Smooth muscle cell (in vitro differentiated cells): Measurements from ENCODE around the gene CPLX1. TPM values are rescaled to one million over a fixed set of nuclear protein-coding genes. Genes with fewer than 3 reads are reported as not detected.

Experiments
- DNase-seq: peaks from one replicate; lab custom pipeline; 2025; ENCODE audit not compliant: unreplicated experiment; lab: John Stamatoyannopoulos, UW
- H2AFZ ChIP-seq: fragments of 200-600 bp; sonication (generic); 2 replicates; pipeline ENCODE4 v1.6.0; 2016; ENCODE audit warnings: antibody characterized with exemption, low read depth, mild to moderate bottlenecking
- H3F3A ChIP-seq: fragments of 200-600 bp; sonication (generic); 2 replicates; pipeline ENCODE4 v1.6.0; 2017; ENCODE audit warnings: antibody characterized with exemption, low read depth
- H3K27ac ChIP-seq: fragments of 200-600 bp; sonication (generic); 2 replicates; pipeline ENCODE4 v1.5.1; 2016; ENCODE audit warnings: low read depth, mild to moderate bottlenecking
- H3K27me3 ChIP-seq: fragments of 200-600 bp; sonication (generic); 2 replicates; pipeline ENCODE4 v1.6.1; 2016; ENCODE audit warnings: low read depth, mild to moderate bottlenecking
- H3K36me3 ChIP-seq: fragments of 200-600 bp; sonication (generic); 2 replicates; pipeline ENCODE4 v1.5.1; 2016; ENCODE audit warnings: low read depth
- H3K4me1 ChIP-seq: fragments of 200-600 bp; sonication (generic); 2 replicates; pipeline ENCODE4 v1.5.1; 2016; ENCODE audit warnings: low read depth
- H3K4me2 ChIP-seq: fragments of 200-600 bp; sonication (generic); 2 replicates; pipeline ENCODE4 v1.6.0; 2016; ENCODE audit warnings: mild to moderate bottlenecking
- H3K4me3 ChIP-seq: fragments of 200-600 bp; sonication (generic); 2 replicates; pipeline ENCODE4 v1.5.1; 2016; ENCODE audit warnings: mild to moderate bottlenecking
- H3K79me2 ChIP-seq: fragments of 200-600 bp; sonication (generic); 2 replicates; pipeline ENCODE4 v1.6.0; 2016; ENCODE audit warnings: low read depth, mild to moderate bottlenecking
- H3K9ac ChIP-seq: fragments of 200-600 bp; sonication (generic); 2 replicates; pipeline ENCODE4 v1.6.0; 2016; ENCODE audit warnings: low read depth
- H3K9me3 ChIP-seq: fragments of 200-600 bp; sonication (generic); replicated peaks from 2 replicates; pipeline ENCODE4 v1.5.1; 2016; ENCODE audit warnings: low read depth
- H4K20me1 ChIP-seq: fragments of 200-600 bp; sonication (generic); 2 replicates; pipeline ENCODE4 v1.6.0; 2016; ENCODE audit warnings: low read depth
- WGBS: methylation state at CpG from one replicate; pipeline ENCODE4 v1.1.7; 2016; ENCODE audit warnings: low lambda C conversion rate; 5-methylcytosine and 5-hydroxymethylcytosine counted together
- polyA plus RNA-seq: library from polyadenylated mRNA; unstranded; fragments of >200 nt; fragmentation: Nextera tagmentation; extraction: Ambion mirVana; gene quantifications from 2 replicates; pipeline ENCODE4 v1.2.1, GENCODE V29; 2016
- total RNA-seq: library from RNA; depleted of rRNA; stranded (reverse); fragments of >200 nt; gene quantifications from 2 replicates; pipeline ENCODE4 v1.2.3, GENCODE V29; 2014
- TF ChIP-seq, protein P1 (sequence below): fragments of 200-600 bp; sonication (generic); IDR thresholded peaks from 2 replicates; pipeline ENCODE4 v1.5.1; 2017; ENCODE audit warnings: borderline replicate concordance, mild to moderate bottlenecking, antibody characterized with exemption; ENCODE audit not compliant: insufficient read depth, poor library complexity, severe bottlenecking

CPLX1 gene
- total and polyA plus RNA-seq, 2 experiments from 2014 or later = not detected

DNA sequence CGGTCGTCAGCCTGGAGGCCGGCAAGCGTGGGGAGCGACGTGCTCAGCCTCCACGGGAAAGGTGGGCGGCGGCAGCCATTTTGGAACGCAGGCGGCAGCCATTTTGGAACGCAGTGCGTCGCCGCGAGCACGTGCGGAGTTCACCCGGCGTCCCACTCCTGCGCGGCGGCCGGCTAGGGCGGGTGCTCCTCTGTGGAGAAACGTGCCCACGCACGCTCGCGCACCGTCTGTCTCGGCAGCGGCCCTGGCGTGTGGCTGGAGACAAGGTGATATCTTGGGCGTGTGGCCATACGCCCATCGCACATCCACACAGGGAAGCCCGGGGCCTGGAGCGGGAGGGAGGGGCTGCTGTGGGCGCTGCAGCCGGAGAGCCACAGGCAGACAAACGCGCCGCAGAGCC lies 21.1 kb downstream of the CPLX1 start:
- Histone ChIP-seq H3K79me2 (no peaks in the 10 kb centered on the region), H3K4me2 (no peak overlapping the region), H3K27me3 (no peaks in the 10 kb centered on the region), H3K36me3 (no peaks in the 10 kb centered on the region), H3K27ac (no peak overlapping the region), H3F3A (no peaks in the 10 kb centered on the region), H3K9me3 (no peaks in the 10 kb centered on the region), H3K4me3 (no peak overlapping the region), H4K20me1 (no peaks in the 10 kb centered on the region), H2AFZ (no peak overlapping the region), H3K4me1 (no peaks in the 10 kb centered on the region), H3K9ac (no peak overlapping the region)
- 93% methylated on average over 27 of the region's 44 CpGs for WGBS
- DNase-seq = no peak
- TF ChIP-seq, protein P1, sequence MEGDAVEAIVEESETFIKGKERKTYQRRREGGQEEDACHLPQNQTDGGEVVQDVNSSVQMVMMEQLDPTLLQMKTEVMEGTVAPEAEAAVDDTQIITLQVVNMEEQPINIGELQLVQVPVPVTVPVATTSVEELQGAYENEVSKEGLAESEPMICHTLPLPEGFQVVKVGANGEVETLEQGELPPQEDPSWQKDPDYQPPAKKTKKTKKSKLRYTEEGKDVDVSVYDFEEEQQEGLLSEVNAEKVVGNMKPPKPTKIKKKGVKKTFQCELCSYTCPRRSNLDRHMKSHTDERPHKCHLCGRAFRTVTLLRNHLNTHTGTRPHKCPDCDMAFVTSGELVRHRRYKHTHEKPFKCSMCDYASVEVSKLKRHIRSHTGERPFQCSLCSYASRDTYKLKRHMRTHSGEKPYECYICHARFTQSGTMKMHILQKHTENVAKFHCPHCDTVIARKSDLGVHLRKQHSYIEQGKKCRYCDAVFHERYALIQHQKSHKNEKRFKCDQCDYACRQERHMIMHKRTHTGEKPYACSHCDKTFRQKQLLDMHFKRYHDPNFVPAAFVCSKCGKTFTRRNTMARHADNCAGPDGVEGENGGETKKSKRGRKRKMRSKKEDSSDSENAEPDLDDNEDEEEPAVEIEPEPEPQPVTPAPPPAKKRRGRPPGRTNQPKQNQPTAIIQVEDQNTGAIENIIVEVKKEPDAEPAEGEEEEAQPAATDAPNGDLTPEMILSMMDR = no peak

DNA sequence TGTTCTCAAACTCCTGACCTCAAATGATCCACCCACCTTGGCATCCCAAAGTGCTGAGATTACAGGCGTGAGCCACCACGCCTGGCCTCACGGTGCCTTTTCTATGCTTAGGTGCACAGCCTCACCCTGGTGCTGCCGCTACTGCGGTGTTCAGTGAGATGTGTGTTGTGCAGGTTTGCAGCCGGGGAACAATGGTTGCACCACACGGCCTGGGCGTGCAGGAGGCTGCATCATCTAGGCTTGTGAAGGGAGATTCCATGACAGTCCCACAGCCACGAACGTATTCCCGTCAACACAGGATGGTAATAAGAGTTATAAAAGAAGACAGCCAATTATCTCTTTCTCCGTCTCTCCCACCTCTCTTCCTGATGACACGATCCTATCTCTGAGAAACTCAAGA lies 22.0 kb downstream of the CPLX1 start:
- H3K9ac ChIP-seq = no peak overlapping the region
- H2AFZ ChIP-seq = no peak overlapping the region
- H3K4me2 ChIP-seq = no peak overlapping the region
- H3K4me3 ChIP-seq = no peak overlapping the region
- no peaks in the 10 kb centered on the region for H3K9me3 ChIP-seq
- no peaks in the 10 kb centered on the region for H3K79me2 ChIP-seq
- no peak overlapping the region for H3K27ac ChIP-seq
- TF ChIP-seq, protein P1 = no peak
- WGBS = 95% methylated on average over 13 of the region's 13 CpGs
- no peaks in the 10 kb centered on the region for H3K36me3 ChIP-seq
- no peaks in the 10 kb centered on the region for H3K27me3 ChIP-seq
- no peaks in the 10 kb centered on the region for H4K20me1 ChIP-seq
- no peaks in the 10 kb centered on the region for H3K4me1 ChIP-seq
- no peak for DNase-seq
- H3F3A ChIP-seq = no peaks in the 10 kb centered on the region

DNA sequence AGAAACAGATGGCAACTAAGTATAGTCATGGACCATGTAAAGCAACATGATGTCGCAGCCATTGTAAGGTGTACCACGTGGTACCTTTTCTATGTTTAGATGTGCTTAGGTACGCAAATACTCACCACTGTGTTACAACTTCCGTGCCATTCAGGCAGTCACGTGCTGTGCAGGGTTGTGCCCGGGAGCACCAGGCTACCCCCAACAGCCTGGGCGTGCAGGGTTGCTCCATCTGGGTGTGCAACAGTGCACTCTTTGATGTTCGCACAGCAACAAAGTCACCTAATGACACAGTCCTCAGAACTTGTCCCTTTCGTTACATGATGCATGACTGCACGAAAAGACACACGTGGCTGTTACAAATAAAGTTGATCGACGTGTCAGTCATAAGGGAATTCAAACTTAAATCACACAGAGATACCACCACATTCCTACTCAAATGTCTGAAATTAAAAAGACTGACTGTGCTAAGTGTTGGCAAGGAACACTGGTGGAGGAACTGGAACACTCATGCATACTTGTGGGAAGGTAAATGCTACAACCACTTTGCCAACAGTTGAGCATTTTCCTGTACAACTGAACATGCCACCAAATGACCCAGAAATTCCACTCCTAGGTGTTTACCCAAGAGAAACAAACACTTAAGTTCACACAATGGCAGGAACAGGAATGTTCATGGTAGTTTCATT lies 24.3 kb downstream of the CPLX1 start:
- no peaks in the 10 kb centered on the region for H4K20me1 ChIP-seq
- peaks cover 7% of the 10 kb centered on the region for H3K27me3 ChIP-seq
- H3K4me1 ChIP-seq = no peaks in the 10 kb centered on the region
- no peak for DNase-seq
- no peak overlapping the region for H3K9ac ChIP-seq
- no peak overlapping the region for H3K4me3 ChIP-seq
- TF ChIP-seq, protein P1 = no peak
- no peaks in the 10 kb centered on the region for H3F3A ChIP-seq
- no peak overlapping the region for H3K27ac ChIP-seq
- H3K36me3 ChIP-seq = no peaks in the 10 kb centered on the region
- H3K9me3 ChIP-seq = no peaks in the 10 kb centered on the region
- no peak overlapping the region for H3K4me2 ChIP-seq
- H3K79me2 ChIP-seq = no peaks in the 10 kb centered on the region
- H2AFZ ChIP-seq = no peak overlapping the region
- WGBS = 90% methylated on average over 13 of the region's 13 CpGs

DNA sequence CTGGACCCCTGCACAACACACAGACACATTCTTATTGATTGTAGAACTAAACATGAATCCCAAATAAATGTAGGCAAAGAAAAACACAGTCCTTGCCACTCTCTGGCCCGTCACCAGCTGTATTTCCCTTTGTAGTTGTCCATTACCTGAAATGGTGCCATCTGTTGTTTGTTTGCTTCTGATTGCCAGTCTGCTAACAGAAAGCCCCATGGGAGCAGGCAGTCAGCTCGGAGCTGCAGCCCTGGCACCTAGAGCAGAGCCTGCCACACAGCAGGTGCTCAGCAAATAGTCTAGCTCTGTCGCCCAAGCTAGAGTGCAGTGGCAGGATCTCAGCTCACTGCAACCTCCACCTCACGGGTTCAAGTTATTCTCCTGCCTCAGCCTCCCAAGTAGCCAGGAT lies 28.9 kb downstream of the CPLX1 start:
- no peaks in the 10 kb centered on the region for H3K36me3 ChIP-seq
- 87% methylated on average over 4 of the region's 4 CpGs for WGBS
- H3K27ac ChIP-seq = no peak overlapping the region
- H3K9ac ChIP-seq = no peak overlapping the region
- TF ChIP-seq, protein P1 = no peak
- H3K4me1 ChIP-seq = peaks cover 5% of the 10 kb centered on the region
- H3F3A ChIP-seq = no peaks in the 10 kb centered on the region
- peaks cover 52% of the 10 kb centered on the region for H3K27me3 ChIP-seq
- no peak overlapping the region for H2AFZ ChIP-seq
- no peaks in the 10 kb centered on the region for H4K20me1 ChIP-seq
- no peak for DNase-seq
- H3K79me2 ChIP-seq = no peaks in the 10 kb centered on the region
- no peak overlapping the region for H3K4me2 ChIP-seq
- no peaks in the 10 kb centered on the region for H3K9me3 ChIP-seq
- H3K4me3 ChIP-seq = no peak overlapping the region
